Right atrium auricular region (tissue), 2 donors: ENCODE measurements around the gene ZNF692. TPM values are rescaled to one million over a fixed set of nuclear protein-coding genes. Genes with fewer than 3 reads are reported as not detected.
"Not testable (repeated sequence)": the region's sequence is repeated elsewhere in the genome, so short reads cannot be mapped to it uniquely, and the experiment has no call there.

Source experiments
- DNase-seq: peaks from one replicate; pipeline ENCODE4 v3.0.0-alpha.2; 2019; ENCODE audit warnings: low spot score
- H3K27ac ChIP-seq, 2 donors: fragments of 200-600 bp; sonication (generic); 1 replicate in 1 of 2; 2 replicates in 1 of 2; pipeline ENCODE4 v1.5.1; 2016 to 2019
- H3K27me3 ChIP-seq, 2 donors: fragments of 200-600 bp; sonication (generic); one replicate each; pipeline versions ENCODE4 v1.5.1 to v1.6.0; 2017 to 2019
- H3K36me3 ChIP-seq: fragments of 200-600 bp; sonication (generic); one replicate; pipeline ENCODE4 v1.5.1; 2016
- H3K4me1 ChIP-seq, 2 donors: fragments of 200-600 bp; sonication (generic); one replicate each; pipeline versions ENCODE4 v1.5.1 to v1.6.0; 2017 to 2019
- H3K4me3 ChIP-seq, 2 donors: fragments of 200-600 bp; sonication (generic); 1 replicate in 1 of 2; 2 replicates in 1 of 2; pipeline ENCODE4 v1.5.1; 2017 to 2019; ENCODE audit warnings: mild to moderate bottlenecking in 1 of 2, moderate library complexity in 1 of 2
- H3K9me3 ChIP-seq, 2 donors: fragments of 200-600 bp; sonication (generic); one replicate each; pipeline ENCODE4 v1.5.1; 2019
- CTCF ChIP-seq, 2 donors: fragments of 200-600 bp; sonication (generic); IDR thresholded peaks; one replicate each; pipeline ENCODE4 v1.5.1; 2019; ENCODE audit warnings: antibody characterized with exemption in 2 of 2
- total RNA-seq, 2 donors: library from RNA; depleted of rRNA; stranded (reverse); fragments of >200 nt; gene quantifications; one replicate each; pipeline ENCODE4 v1.1.0, GENCODE V29; 2016

The ZNF692 gene
- total RNA-seq, 2 donors from 2014 or later, result 9.7 to 11.8 TPM

GRCh38 chr1:248892590-248892989, 33.7 kb upstream of the ZNF692 start:
- no peak for TF ChIP-seq CTCF (IDR thresholded peaks at IDR 0.05)
- Histone ChIP-seq H3K4me1 (no peaks in the 10 kb centered on the region), H3K27ac (no peak overlapping the region), H3K27me3 (no peaks in the 10 kb centered on the region), H3K9me3 (no peaks in the 10 kb centered on the region), H3K36me3 (no peaks in the 10 kb centered on the region), H3K4me3 (no peak overlapping the region)
- DNase-seq, result no peak

DNA sequence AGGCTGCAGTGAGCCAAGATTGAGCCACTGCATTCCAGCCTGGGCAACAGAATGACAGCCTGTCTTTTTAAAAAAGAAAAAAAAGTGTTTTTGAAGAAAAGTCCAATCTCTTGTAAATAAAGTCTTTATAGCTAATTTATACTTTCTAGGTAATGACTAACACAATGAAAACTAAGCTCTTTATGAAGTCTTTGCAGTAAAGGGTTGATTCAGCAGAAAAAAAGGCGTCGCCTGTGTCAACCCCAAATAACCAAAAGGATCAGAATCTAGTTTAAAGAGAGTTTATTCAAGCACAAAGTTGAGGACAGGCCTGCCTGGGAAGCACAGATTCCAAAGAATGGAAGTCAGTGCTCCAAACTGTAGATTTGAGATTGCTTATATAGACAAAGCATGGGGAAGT, 32.9 kb upstream of the ZNF692 start:
- no peak for DNase-seq
- H3K27ac ChIP-seq, result no peak overlapping the region
- no peaks in the 10 kb centered on the region for H3K36me3 ChIP-seq
- no peaks in the 10 kb centered on the region for H3K27me3 ChIP-seq
- no peaks in the 10 kb centered on the region for H3K4me1 ChIP-seq
- H3K4me3 ChIP-seq, result no peak overlapping the region
- no peaks in the 10 kb centered on the region for H3K9me3 ChIP-seq
- TF ChIP-seq CTCF (IDR thresholded peaks at IDR 0.05), result no peak

- Histone ChIP-seq H3K27ac (no peak overlapping the region), H3K4me3 (no peak overlapping the region), H3K9me3 (no peaks in the 10 kb centered on the region), H3K27me3 (no peaks in the 10 kb centered on the region), H3K4me1 (no peaks in the 10 kb centered on the region), H3K36me3 (no peaks in the 10 kb centered on the region)
- TF ChIP-seq CTCF (IDR thresholded peaks at IDR 0.05), result no peak
- DNase-seq, result no peak
Measured at GRCh38 chr1:248890549-248891498, 31.9 kb upstream of the ZNF692 start.

DNA sequence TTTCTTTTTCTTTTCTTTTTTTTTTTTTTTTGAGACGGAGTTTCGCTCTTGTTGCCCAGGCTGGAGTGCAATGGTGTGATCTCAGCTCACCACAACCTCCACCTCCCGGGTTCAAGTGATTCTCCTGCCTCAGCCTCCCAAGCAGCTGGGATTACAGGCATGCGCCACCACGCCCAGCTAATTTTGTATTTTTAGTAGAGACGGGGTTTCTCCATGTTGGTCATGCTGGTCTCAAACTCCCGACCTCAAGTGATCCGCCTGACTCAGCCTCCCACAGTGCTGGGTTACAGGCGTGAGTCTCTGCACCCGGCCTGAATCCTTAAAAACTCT, 31.0 kb upstream of the ZNF692 start:
- not testable (repeated sequence) for H3K4me1 ChIP-seq, H3K27ac ChIP-seq, H3K4me3 ChIP-seq, H3K36me3 ChIP-seq, DNase-seq, H3K9me3 ChIP-seq, H3K27me3 ChIP-seq

- no peak for TF ChIP-seq CTCF (IDR thresholded peaks at IDR 0.05)
- Histone ChIP-seq H3K4me1 (no peaks in the 10 kb centered on the region), H3K27me3 (no peaks in the 10 kb centered on the region), H3K9me3 (no peaks in the 10 kb centered on the region), H3K36me3 (no peaks in the 10 kb centered on the region), H3K4me3 (no peak overlapping the region), H3K27ac (no peak overlapping the region)
- DNase-seq, result no peak
Measured at GRCh38 chr1:248886237-248886895, 27.5 kb upstream of the ZNF692 start.

- DNase-seq, result no peak
- no peaks in the 10 kb centered on the region for H3K9me3 ChIP-seq
- no peak for TF ChIP-seq CTCF (IDR thresholded peaks at IDR 0.05)
- H3K36me3 ChIP-seq, result no peaks in the 10 kb centered on the region
- no peak overlapping the region for H3K27ac ChIP-seq
- no peak overlapping the region for H3K4me3 ChIP-seq
- H3K4me1 ChIP-seq, result no peaks in the 10 kb centered on the region
- H3K27me3 ChIP-seq, result no peaks in the 10 kb centered on the region
Measured at GRCh38 chr1:248885646-248886045, 26.8 kb upstream of the ZNF692 start.
